HEK293T (cell line): ENCODE measurements around the gene MDH2.
"Not testable (repeated sequence)": the region's sequence is repeated elsewhere in the genome, so short reads cannot be mapped to it uniquely, and the experiment has no call there.

Experiments used
- CTCF ChIA-PET: fragments of 350-600 bp; formaldehyde crosslinking; extraction: SDS; loops from one replicate; lab custom pipeline; 2021; ENCODE audit warnings: antibody characterized with exemption, inconsistent platforms; lab: Yijun Ruan, JAX
- POLR2A ChIA-PET: fragments of 350-600 bp; formaldehyde crosslinking; extraction: SDS; loops from one replicate; lab custom pipeline; 2020; ENCODE audit warnings: antibody characterized with exemption, inconsistent platforms; lab: Yijun Ruan, JAX
- DNase-seq: peaks from one replicate; pipeline ENCODE4 v3.0.0; 2012; ENCODE audit warnings: mixed read lengths; ENCODE audit errors: extremely low spot score
- ARNT ChIP-seq: fragments of 450-650 bp; IDR thresholded peaks from 2 replicates; pipeline ENCODE4 v1.6.1; 2017; ENCODE audit warnings: mild to moderate bottlenecking
- BHLHE40 ChIP-seq: fragments of 450-650 bp; IDR thresholded peaks from 2 replicates; pipeline ENCODE4 v1.6.1; 2016; ENCODE audit warnings: mild to moderate bottlenecking, moderate library complexity, borderline replicate concordance
- CTBP1 ChIP-seq: fragments of 450-650 bp; IDR thresholded peaks from 2 replicates; pipeline ENCODE4 v1.6.1; 2016; ENCODE audit warnings: borderline replicate concordance
- ELF4 ChIP-seq: fragments of 450-650 bp; IDR thresholded peaks from 2 replicates; pipeline ENCODE4 v1.6.1; 2017; ENCODE audit warnings: antibody characterized with exemption
- FOXA1 ChIP-seq: fragments of 450-650 bp; IDR thresholded peaks from 2 replicates; pipeline ENCODE4 v1.6.1; 2016; ENCODE audit warnings: mild to moderate bottlenecking
- FOXK2 ChIP-seq: fragments of 450-650 bp; IDR thresholded peaks from 2 replicates; pipeline ENCODE4 v1.6.1; 2016; ENCODE audit warnings: mild to moderate bottlenecking
- FOXM1 ChIP-seq: fragments of 450-650 bp; IDR thresholded peaks from 2 replicates; pipeline ENCODE4 v1.6.1; 2017; ENCODE audit warnings: mild to moderate bottlenecking, borderline replicate concordance
- HDGF ChIP-seq: fragments of 450-650 bp; IDR thresholded peaks from 2 replicates; pipeline ENCODE4 v1.6.1; 2017; ENCODE audit warnings: antibody characterized with exemption, borderline replicate concordance
- L3MBTL2 ChIP-seq: fragments of 450-650 bp; conservative IDR thresholded peaks from 2 replicates; pipeline ENCODE4 v1.6.1; 2016; ENCODE audit warnings: mild to moderate bottlenecking
- LEF1 ChIP-seq: fragments of 450-650 bp; IDR thresholded peaks from 2 replicates; pipeline ENCODE4 v1.6.1; 2017; ENCODE audit warnings: mild to moderate bottlenecking, borderline replicate concordance
- NFRKB ChIP-seq: fragments of 450-650 bp; IDR thresholded peaks from 2 replicates; pipeline ENCODE4 v1.6.1; 2016; ENCODE audit warnings: mild to moderate bottlenecking, moderate library complexity
- SP1 ChIP-seq: fragments of 450-650 bp; IDR thresholded peaks from 2 replicates; pipeline ENCODE4 v1.6.1; 2017
- SUZ12 ChIP-seq: fragments of 450-650 bp; IDR thresholded peaks from 2 replicates; pipeline ENCODE4 v1.6.1; 2016; ENCODE audit warnings: mild to moderate bottlenecking
- TARDBP ChIP-seq: fragments of 450-650 bp; IDR thresholded peaks from 2 replicates; pipeline ENCODE4 v1.6.1; 2016
- ZNF384 ChIP-seq: fragments of 450-650 bp; IDR thresholded peaks from 2 replicates; pipeline ENCODE4 v1.6.1; 2016
- TF ChIP-seq, protein P1 (sequence below): fragments of 450-650 bp; IDR thresholded peaks from 2 replicates; pipeline ENCODE4 v1.6.1; 2016

Gene MDH2

DNA sequence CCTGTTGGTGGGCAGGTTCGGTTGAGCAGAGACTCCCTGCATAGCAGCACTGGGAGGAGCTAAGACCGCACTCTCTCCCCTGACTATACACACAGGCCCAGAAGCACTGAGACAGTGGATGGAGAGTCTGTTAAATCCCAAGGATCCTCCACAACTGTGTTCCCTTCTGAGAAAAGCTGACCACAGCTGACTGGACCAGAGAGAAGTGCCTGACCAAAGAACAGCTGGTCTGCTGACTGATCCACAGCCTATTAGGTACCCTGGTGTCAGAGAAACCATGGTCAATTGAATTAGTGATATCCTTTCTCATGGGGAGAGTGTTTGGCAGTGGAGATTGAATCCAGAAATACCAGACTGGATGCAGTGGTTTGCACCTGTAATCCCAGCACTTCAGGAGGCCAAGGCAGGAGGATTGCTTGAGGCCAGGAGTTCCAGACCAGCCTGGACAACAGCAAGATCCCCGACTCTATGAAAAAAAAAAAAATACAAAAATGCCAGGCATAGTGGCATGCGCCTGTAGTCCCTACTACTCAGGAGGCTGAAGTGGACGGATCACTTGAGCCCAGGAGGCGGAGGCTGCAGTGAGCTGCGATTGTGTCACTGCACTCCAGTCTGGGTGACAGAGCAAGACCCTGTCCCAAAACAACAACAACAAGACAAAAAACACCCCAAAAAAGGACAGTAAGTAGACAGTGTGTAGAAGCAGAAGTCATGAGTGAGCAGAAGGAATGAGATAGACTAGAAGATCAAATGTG lies 25.7 kb upstream of the MDH2 start:
- ChIA-PET POLR2A (interaction anchor here (1.0 kb wide), 1 partner anchor 26 kb away, joined by 3 read pairs; the partner anchor contains the start of genes MDH2 and STYXL1), CTCF (interaction anchor here (1.6 kb wide), 1 partner anchor 156 kb away, joined by 3 read pairs; no protein-coding TSS in a partner anchor)
- no peak for DNase-seq
- no peak for TF ChIP-seq FOXK2
- no peak for TF ChIP-seq NFRKB
- no peak for TF ChIP-seq HDGF
- TF ChIP-seq BHLHE40, result no peak
- TF ChIP-seq LEF1, result no peak
- no peak for TF ChIP-seq SUZ12
- no peak for TF ChIP-seq ARNT

DNA sequence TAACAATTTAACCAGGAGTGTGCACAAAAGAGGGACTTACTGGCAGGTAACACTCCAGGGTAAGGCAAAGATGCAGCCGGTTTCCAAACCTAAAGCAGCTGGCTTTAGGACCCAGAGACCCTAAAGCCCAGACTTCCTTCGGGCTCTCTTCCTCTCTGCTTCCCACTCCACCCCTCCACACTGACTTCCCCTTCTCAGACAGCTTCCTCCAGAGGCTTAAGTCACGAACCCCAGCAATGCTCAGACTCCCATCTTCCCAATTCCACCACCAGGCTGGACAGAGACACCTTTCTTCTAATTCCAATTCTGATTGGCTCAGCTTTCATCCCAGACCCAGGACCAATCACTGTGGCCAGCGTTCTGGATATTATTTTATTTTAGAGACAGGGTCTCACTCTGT lies 24.9 kb upstream of the MDH2 start:
- DNase-seq, result no peak
- POLR2A ChIA-PET, result interaction anchor here (1.0 kb wide), 1 partner anchor 25 kb away, joined by 3 read pairs; the partner anchor contains the start of genes MDH2 and STYXL1
- CTCF ChIA-PET, result interaction anchor here (1.6 kb wide), 1 partner anchor 156 kb away, joined by 3 read pairs; no protein-coding TSS in a partner anchor
- no peak for TF ChIP-seq BHLHE40
- TF ChIP-seq FOXA1, result no peak
- TF ChIP-seq FOXK2, result no peak
- TF ChIP-seq CTBP1, result no peak
- no peak for TF ChIP-seq ARNT
- no peak for TF ChIP-seq L3MBTL2
- no peak for TF ChIP-seq HDGF
- no peak for TF ChIP-seq ELF4
- TF ChIP-seq LEF1, result no peak
- TF ChIP-seq TARDBP, result no peak
- no peak for TF ChIP-seq FOXM1
- TF ChIP-seq ZNF384, result no peak
- no peak for TF ChIP-seq SUZ12
- TF ChIP-seq, protein P1, sequence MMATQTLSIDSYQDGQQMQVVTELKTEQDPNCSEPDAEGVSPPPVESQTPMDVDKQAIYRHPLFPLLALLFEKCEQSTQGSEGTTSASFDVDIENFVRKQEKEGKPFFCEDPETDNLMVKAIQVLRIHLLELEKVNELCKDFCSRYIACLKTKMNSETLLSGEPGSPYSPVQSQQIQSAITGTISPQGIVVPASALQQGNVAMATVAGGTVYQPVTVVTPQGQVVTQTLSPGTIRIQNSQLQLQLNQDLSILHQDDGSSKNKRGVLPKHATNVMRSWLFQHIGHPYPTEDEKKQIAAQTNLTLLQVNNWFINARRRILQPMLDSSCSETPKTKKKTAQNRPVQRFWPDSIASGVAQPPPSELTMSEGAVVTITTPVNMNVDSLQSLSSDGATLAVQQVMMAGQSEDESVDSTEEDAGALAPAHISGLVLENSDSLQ, result no peak
- no peak for TF ChIP-seq SP1
- no peak for TF ChIP-seq NFRKB

DNA sequence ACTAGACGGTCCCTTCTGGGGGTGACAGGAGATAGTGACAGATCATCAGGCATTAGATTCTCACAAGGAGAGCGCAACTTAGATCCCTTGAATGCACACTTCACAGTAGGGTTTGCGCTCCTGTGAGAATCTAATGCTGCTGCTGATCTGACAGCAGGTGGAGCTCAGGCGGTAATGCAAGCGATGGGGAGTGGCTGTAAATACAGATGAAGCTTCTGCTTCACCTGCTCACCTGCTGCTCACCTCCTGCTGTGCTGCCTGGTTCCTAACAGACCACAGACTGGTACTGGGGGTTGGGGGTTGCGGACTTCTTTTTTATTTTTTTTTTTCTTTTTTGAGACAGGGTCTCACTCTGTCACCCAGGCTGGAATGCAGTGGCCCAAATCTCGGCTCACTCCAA lies 18.2 kb upstream of the MDH2 start:
- DNase-seq, POLR2A ChIA-PET, CTCF ChIA-PET: not testable (repeated sequence)

DNA sequence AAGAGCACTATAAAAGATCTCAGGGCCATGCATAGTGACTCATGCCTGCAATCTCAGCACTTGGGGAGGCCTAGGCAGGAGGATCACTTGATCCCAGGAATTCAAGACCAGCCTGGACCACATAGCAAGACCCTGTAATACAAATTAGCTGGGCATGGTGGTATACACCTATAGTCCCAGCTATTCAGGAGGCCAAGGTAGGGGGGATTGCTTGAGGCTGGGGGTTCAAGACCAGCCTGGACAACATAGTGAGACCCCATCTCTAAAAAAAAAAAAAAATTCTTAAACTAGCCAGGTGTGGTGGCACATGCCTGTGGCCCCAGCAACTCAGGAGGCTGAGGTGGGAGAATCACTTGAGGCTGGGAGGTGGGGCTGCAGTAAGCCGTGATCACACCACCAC lies 15.9 kb upstream of the MDH2 start:
- no peak for DNase-seq
- POLR2A ChIA-PET, result interaction anchor here (1.3 kb wide), 1 partner anchor 16 kb away, joined by 5 read pairs; the partner anchor contains the start of genes MDH2 and STYXL1
- TF ChIP-seq CTBP1, result no peak
- no peak for TF ChIP-seq L3MBTL2
- CTCF ChIA-PET, result no interaction called here

DNA sequence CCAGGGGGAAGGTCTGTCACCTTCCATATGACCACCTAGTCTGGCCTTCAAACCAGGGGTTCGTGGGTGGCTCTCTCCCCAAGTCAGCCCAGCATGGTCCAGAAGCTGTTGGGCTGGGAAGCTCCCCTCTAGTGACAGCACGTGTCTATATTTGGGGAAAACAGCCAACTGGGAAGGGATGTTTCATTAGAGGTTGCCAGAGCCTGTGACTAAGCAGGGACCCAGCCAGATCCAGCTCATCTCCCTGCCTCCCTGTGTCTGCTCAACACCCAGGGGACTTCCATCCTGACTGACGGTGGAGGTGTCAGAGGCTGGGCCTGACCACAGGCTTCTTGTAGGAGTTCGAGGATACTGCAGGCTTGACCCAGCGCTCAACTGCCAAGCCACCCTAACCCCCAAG lies 10.6 kb upstream of the MDH2 start:
- no peak for DNase-seq
- CTCF ChIA-PET, result interaction anchor here (1.0 kb wide), 1 partner anchor 18 kb away, joined by 3 read pairs; no protein-coding TSS in a partner anchor
- TF ChIP-seq FOXA1 (no peak), ZNF384 (no peak), FOXM1 (no peak), FOXK2 (no peak), SUZ12 (no peak), CTBP1 (no peak), LEF1 (no peak), ARNT (no peak), BHLHE40 (no peak), HDGF (no peak), SP1 (no peak), TARDBP (no peak)
- TF ChIP-seq, protein P1, result no peak
- POLR2A ChIA-PET, result no interaction called here

DNA sequence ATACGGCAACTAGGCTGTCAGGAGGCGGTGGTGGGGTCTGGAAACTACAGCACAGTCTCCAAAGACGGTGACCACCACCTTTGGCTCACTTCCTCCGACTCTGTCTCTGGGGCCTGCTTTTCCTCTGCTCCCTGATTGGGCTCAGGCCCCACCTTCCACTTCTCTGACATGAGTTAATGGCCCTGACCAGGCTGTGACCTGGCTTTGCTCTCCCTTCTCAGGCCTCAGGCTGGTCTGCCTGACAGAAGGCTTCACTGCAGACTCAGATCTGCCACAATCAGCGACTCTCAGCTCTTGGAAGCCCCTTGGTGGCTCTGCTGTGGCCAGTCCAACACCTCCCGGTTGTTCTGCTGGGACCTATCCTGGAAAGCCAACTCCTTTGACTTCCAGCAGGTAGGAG lies 7.8 kb upstream of the MDH2 start:
- TF ChIP-seq ARNT (no peak), NFRKB (no peak), TARDBP (no peak), FOXA1 (no peak), CTBP1 (no peak), ZNF384 (no peak), LEF1 (no peak), SUZ12 (no peak), SP1 (no peak), FOXK2 (no peak), FOXM1 (no peak), L3MBTL2 (no peak)
- ChIA-PET CTCF (no interaction called here), POLR2A (no interaction called here)
- DNase-seq, result no peak

DNA sequence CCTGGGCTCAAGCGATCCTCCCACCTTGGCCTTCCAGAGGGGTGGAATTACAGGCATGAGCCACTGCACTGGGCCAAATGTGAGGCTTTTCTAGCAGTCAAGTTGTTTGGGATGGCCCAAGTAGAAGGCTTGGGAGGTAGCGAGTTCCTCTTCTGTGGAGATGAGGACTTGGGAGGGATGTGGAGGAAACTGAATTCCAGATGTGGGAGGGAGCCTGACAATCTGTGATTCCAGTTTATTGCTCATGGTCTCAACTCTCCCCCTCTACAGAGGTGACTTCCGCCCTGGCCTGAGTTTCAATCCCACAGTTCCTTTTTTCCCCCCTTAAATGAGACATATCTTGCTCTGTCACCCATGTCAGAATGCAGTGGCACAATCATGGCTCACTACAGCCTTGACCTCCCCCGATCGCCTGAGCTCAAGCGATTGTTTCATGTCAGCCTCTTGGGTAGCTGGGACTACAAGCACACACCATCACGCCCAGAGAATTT lies 3.5 kb upstream of the MDH2 start:
- no peak for TF ChIP-seq ZNF384
- TF ChIP-seq SP1, result no peak
- no peak for TF ChIP-seq NFRKB
- TF ChIP-seq ELF4, result no peak
- TF ChIP-seq SUZ12, result no peak
- TF ChIP-seq FOXM1, result no peak
- TF ChIP-seq BHLHE40, result no peak
- TF ChIP-seq CTBP1, result no peak
- TF ChIP-seq, protein P1, result no peak
- TF ChIP-seq TARDBP, result no peak
- no peak for TF ChIP-seq FOXK2
- no peak for TF ChIP-seq HDGF
- TF ChIP-seq L3MBTL2, result no peak
- TF ChIP-seq LEF1, result no peak
- no peak for TF ChIP-seq FOXA1
- TF ChIP-seq ARNT, result no peak
- ChIA-PET CTCF (no interaction called here), POLR2A (no interaction called here)
- DNase-seq, result no peak
